BLaER1 (cell line): ENCODE results near the gene EDEM1.

ENCODE experiments used
- H3K27ac ChIP-seq: shearing (Covaris generic); formaldehyde crosslinking; 2 replicates; pipeline ENCODE4 v1.8.1; 2022
- H3K27me3 ChIP-seq: shearing (Covaris generic); formaldehyde crosslinking; 2 replicates; pipeline ENCODE4 v1.8.1; 2022
- H3K36me3 ChIP-seq: shearing (Covaris generic); formaldehyde crosslinking; 2 replicates; pipeline ENCODE4 v1.8.1; 2022
- H3K4me1 ChIP-seq: shearing (Covaris generic); formaldehyde crosslinking; 2 replicates; pipeline ENCODE4 v1.8.1; 2022
- H3K4me2 ChIP-seq: shearing (Covaris generic); formaldehyde crosslinking; 2 replicates; pipeline ENCODE4 v1.8.1; 2022
- H3K4me3 ChIP-seq: shearing (Covaris generic); formaldehyde crosslinking; 2 replicates; pipeline ENCODE4 v1.8.1; 2022
- H3K9ac ChIP-seq: shearing (Covaris generic); formaldehyde crosslinking; 2 replicates; pipeline ENCODE4 v1.8.1; 2022
- H3K9me3 ChIP-seq: shearing (Covaris generic); formaldehyde crosslinking; 2 replicates; pipeline ENCODE4 v1.8.1; 2022
- H4K20me1 ChIP-seq: shearing (Covaris generic); formaldehyde crosslinking; 2 replicates; pipeline ENCODE4 v1.8.1; 2022
- Cebpa-rat ChIP-seq: shearing (Covaris generic); IDR thresholded peaks from 2 replicates; pipeline ENCODE4 v1.8.1; 2022

EDEM1 gene

DNA sequence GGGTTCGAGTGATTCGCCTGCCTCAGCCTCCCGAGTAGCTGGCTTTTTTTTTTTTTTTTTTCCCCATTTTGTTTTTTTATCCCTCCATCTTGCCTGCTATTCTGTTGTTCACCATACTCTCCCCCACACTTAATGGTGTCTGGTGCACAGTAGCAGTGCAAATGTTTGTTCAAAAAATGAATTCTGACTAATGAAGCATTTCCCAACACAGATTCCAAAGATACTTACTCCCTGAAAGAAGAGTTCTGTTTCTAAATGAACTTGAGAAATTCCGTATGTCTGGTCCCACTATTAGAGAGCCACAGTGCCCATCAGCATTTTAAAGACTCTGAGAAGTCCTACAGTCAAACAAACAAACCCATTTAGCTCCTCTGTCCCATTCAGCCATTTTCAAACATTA, 9.5 kb downstream of the EDEM1 start:
- no peak for TF ChIP-seq Cebpa-rat
- Histone ChIP-seq H3K27me3 (no peaks in the 10 kb centered on the region), H3K9me3 (no peaks in the 10 kb centered on the region), H3K4me3 (peak overlapping the region; percentile 98), H3K4me2 (peak overlapping the region; percentile 97), H3K27ac (peak overlapping the region; percentile 100), H3K4me1 (peaks cover 95% of the 10 kb centered on the region), H3K9ac (peak overlapping the region; percentile 100), H4K20me1 (peaks cover 100% of the 10 kb centered on the region), H3K36me3 (peaks cover 100% of the 10 kb centered on the region)

DNA sequence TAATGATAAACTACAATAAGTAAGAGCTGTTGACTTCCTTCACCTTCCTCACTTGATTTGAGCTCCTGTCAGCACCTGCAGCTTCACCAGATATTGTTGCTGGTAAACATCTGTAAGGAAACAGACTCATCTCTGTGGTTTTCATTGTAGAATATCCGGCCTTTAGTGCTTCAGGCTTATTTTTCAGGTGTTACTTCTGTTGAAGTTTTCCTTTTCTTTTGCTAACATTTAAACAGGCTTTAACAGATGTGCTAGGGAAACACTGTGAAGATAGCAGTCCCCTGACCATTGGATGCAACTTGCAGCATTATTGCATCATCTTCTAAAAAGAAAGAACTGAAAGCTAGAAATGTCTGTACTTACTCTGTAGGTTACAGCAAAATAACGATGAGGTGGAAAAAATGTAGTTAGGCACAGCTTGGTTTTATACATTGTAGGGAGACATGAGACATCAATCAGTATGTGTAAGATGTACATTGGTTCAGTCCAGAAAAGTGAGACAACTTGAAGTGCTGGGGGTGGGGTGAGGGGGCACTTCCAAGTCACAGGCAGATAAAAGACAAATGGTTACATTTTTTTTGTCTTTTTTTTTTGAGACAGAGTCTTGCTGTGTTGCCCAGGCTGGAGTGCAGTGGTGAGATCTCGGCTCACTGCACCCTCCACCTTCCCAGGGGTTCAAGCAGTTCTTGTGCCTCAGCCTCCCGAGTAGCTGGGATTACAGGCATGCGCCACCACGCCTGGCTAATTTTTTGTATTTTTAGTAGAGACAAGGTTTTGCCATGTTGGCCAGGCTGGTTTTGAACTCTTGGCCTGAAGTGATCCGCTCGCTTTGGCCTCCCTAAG, 10.2 kb downstream of the EDEM1 start:
- Histone ChIP-seq H3K9ac (peak overlapping the region; percentile 100), H3K27me3 (no peaks in the 10 kb centered on the region), H3K4me2 (peak overlapping the region; percentile 97), H3K9me3 (no peaks in the 10 kb centered on the region), H4K20me1 (peaks cover 100% of the 10 kb centered on the region), H3K4me3 (peak overlapping the region; percentile 98), H3K36me3 (peaks cover 100% of the 10 kb centered on the region), H3K27ac (peak overlapping the region; percentile 100), H3K4me1 (peaks cover 100% of the 10 kb centered on the region)
- peak; percentile 87; the same call in 1 of the 2 replicates for TF ChIP-seq Cebpa-rat

DNA sequence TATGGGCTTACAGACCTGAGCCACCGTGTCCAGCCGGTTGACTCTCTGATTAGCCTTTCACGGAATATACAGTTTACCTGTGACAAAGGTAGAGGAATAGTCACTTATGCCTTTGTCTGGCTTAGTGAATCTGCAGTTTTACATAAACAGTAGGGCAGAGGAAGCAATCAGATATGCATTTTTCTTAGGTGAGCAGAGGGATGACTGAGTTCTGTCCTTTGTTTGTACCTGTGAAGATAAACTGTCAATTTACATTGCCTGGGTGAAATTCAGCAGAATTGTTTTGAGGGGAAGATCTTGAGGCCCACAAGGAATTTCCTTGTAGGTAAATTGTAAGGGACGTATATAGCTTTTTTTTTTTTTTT, 10.8 kb downstream of the EDEM1 start:
- H3K9ac ChIP-seq = peak overlapping the region; percentile 100
- no peak for TF ChIP-seq Cebpa-rat
- peaks cover 100% of the 10 kb centered on the region for H4K20me1 ChIP-seq
- peaks cover 100% of the 10 kb centered on the region for H3K36me3 ChIP-seq
- no peaks in the 10 kb centered on the region for H3K9me3 ChIP-seq
- peaks cover 100% of the 10 kb centered on the region for H3K4me1 ChIP-seq
- no peaks in the 10 kb centered on the region for H3K27me3 ChIP-seq
- H3K4me2 ChIP-seq = peak overlapping the region; percentile 97
- H3K4me3 ChIP-seq = no peak overlapping the region
- peak overlapping the region; percentile 100 for H3K27ac ChIP-seq

DNA sequence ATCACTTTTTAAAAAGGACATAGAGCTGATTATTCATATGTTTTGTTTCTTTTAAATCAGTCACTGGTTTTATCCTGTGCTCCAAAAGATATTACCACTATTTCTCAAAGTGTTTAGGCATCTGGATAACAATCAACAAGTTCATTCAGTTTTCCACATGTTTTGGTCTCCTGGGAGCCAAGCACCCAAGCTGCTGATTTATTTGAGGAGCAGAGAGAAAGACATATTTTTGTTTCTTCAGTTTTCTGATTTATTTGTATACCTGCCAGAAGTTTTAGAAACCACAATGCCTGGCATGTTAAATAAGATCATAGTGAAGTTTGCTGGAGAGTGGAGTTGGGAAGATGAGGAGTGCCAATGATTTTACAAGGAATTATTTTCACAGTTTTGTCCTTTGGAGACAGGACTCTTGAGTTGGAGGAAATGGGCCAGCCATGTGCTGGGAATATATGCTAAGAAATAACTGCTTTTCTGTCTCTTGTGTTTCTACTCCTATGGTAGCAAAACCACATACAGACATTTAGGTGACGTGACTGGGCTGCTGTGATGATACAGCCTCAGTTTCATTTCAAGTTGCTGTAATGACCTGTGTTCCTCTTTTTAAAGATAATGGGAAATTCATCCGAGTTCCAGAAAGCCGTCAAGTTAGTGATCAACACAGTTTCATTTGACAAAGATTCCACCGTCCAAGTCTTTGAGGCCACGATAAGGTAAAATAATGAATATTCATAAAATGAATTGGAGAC, 11.7 kb downstream of the EDEM1 start:
- H3K27me3 ChIP-seq = no peaks in the 10 kb centered on the region
- no peak for TF ChIP-seq Cebpa-rat
- H3K4me1 ChIP-seq = peaks cover 100% of the 10 kb centered on the region
- peak overlapping the region; percentile 100 for H3K9ac ChIP-seq
- H3K4me2 ChIP-seq = peak overlapping the region; percentile 97
- peaks cover 100% of the 10 kb centered on the region for H4K20me1 ChIP-seq
- peak overlapping the region; percentile 100; the same call in 1 of the 2 replicates for H3K27ac ChIP-seq
- no peaks in the 10 kb centered on the region for H3K9me3 ChIP-seq
- peaks cover 100% of the 10 kb centered on the region for H3K36me3 ChIP-seq
- no peak overlapping the region for H3K4me3 ChIP-seq

DNA sequence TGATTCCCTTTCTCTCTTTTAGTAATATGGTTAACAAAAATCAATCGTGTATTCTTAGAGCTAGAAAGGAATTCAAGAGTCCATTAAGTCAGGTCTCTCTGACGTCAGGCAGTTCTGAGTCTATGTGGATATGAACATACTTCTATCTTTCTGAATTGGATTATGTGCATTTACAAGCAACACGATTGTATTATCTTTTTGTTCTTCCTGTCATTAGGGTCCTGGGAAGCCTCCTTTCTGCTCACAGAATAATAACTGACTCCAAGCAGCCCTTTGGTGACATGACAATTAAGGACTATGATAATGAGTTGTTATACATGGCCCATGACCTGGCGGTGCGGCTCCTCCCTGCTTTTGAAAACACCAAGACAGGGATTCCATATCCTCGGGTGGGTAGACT, 14.0 kb downstream of the EDEM1 start:
- Histone ChIP-seq H3K27ac (peak overlapping the region; percentile 43), H3K4me2 (peak overlapping the region; percentile 97), H3K27me3 (no peaks in the 10 kb centered on the region), H3K36me3 (peaks cover 100% of the 10 kb centered on the region), H3K4me3 (no peak overlapping the region), H3K4me1 (peaks cover 100% of the 10 kb centered on the region), H4K20me1 (peaks cover 100% of the 10 kb centered on the region), H3K9ac (peak overlapping the region; percentile 43), H3K9me3 (no peaks in the 10 kb centered on the region)
- TF ChIP-seq Cebpa-rat = no peak

DNA sequence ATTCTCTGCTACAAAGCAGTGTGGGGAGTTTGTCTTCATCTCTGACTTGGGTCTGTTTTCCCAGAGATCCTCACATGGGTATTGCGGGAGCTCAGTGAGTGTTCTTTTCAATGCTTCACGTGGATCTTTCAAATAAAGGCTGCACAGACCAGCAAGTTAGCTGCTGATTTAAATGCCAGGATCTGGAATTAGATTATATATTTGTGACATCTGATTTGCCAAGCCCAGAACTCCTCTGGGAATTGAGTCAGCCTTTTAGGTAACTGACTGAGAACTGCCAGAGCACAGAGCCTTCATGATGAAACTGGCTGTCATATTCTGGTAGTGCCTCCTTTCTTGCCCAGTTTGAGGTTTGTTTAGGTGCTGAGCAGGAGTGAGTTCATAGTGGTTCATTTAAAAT, 14.7 kb downstream of the EDEM1 start:
- peaks cover 100% of the 10 kb centered on the region for H3K36me3 ChIP-seq
- no peaks in the 10 kb centered on the region for H3K27me3 ChIP-seq
- TF ChIP-seq Cebpa-rat = no peak
- peak overlapping the region; percentile 43 for H3K27ac ChIP-seq
- peaks cover 100% of the 10 kb centered on the region for H3K4me1 ChIP-seq
- no peak overlapping the region for H3K4me3 ChIP-seq
- H3K4me2 ChIP-seq = peak overlapping the region; percentile 1; the same call in 1 of the 2 replicates
- H3K9me3 ChIP-seq = no peaks in the 10 kb centered on the region
- H3K9ac ChIP-seq = no peak overlapping the region; the same call in 1 of the 2 replicates
- H4K20me1 ChIP-seq = peaks cover 100% of the 10 kb centered on the region

DNA sequence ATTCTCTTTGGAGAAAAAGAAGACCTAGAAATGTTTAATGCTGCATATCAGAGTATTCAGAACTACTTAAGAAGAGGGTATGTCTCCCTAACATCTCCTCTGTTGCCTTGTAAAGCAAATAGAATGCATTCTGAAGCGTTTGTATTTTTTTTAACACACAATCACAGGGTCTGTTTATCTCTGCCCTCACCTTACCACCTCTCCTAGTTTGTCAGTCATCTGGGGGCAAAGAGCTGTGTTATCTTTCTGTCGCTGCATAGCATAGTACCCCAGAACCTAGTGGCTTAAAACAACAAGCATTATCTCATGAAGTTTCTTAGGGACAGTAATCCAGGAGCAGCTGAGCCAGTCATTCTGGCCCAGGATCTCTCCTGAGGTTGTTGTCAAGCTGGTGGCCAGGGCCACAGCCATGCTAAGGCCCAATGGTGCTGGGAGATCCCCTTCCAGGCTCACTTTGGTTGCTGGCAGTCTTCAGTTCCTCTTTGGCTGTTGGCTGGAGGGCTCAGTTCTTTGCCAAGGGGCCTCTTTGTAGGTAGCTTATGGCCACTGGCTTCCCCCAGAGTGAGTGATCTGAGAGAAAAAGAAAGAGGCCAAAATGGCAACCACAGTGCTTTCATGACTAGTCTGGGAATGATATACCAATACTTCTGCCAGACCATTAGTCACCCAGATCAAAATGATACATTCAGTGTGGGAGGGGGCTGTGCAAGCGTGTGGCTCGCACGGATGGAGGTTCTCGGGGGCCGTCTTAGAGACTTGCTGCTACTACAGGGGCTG, 17.8 kb downstream of the EDEM1 start:
- H3K4me1 ChIP-seq = peaks cover 93% of the 10 kb centered on the region
- peaks cover 100% of the 10 kb centered on the region for H4K20me1 ChIP-seq
- H3K27me3 ChIP-seq = no peaks in the 10 kb centered on the region
- H3K9ac ChIP-seq = peak overlapping the region; percentile 59; the same call in 1 of the 2 replicates
- H3K4me3 ChIP-seq = no peak overlapping the region
- peak overlapping the region; percentile 42; the same call in 1 of the 2 replicates for H3K27ac ChIP-seq
- peaks cover 100% of the 10 kb centered on the region for H3K36me3 ChIP-seq
- TF ChIP-seq Cebpa-rat = no peak
- peak overlapping the region; percentile 31 for H3K4me2 ChIP-seq
- no peaks in the 10 kb centered on the region for H3K9me3 ChIP-seq

DNA sequence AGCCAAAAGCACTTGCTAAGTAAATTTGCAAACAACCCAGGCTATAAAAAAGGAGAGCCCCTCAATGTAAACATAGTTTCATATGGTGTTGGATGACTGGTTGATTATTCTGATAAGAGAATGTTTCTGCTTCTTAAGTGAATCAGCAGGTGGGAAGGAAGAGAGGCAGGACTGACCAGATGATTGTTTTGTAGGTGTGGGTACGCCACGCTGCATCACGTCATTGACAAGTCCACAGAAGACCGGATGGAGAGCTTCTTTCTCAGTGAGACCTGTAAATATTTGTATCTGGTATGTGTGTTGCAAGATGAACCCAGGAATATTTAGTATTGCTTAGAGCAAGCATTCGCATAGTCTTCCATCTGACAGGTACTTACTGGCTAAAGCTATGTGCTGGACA, 23.4 kb downstream of the EDEM1 start:
- Histone ChIP-seq H3K36me3 (peaks cover 100% of the 10 kb centered on the region), H3K27ac (no peak overlapping the region), H3K27me3 (no peaks in the 10 kb centered on the region), H4K20me1 (peaks cover 100% of the 10 kb centered on the region), H3K9ac (no peak overlapping the region), H3K4me3 (no peak overlapping the region), H3K4me1 (peaks cover 88% of the 10 kb centered on the region), H3K9me3 (no peaks in the 10 kb centered on the region), H3K4me2 (no peak overlapping the region)
- no peak for TF ChIP-seq Cebpa-rat
